H1 (cell line): ENCODE data around the gene ZNF546. TPM values are rescaled to one million over a fixed set of nuclear protein-coding genes. Genes with fewer than 3 reads are reported as not detected.

Source experiments
- JUND ChIP-seq: IDR thresholded peaks from 2 replicates; pipeline ENCODE4 v1.6.1; 2011; ENCODE audit warnings: mild to moderate bottlenecking, improper control_type of control experiment, low read length
- polyA plus RNA-seq, 7 experiments: library from polyadenylated mRNA; depleted of rRNA in 3 of 7; stranded (reverse) in 5 of 7; unstranded in 2 of 7; fragments of >200 nt in 5 of 7; fragments of 200-250 nt in 2 of 7; gene quantifications; 1 replicate in 5 of 7; 2 replicates in 1 of 7; 4 replicates in 1 of 7; pipeline versions ENCODE4 v1.2.1 to v1.2.3, GENCODE V29; 2011 to 2013; ENCODE audit warnings: missing spikeins in 2 of 7, mixed read lengths in 2 of 7
- total RNA-seq: library from RNA; stranded (reverse); fragmentation: NEBNext Ultra II Directional; extraction: Animal tissue kit (Norgen Biotek cat#: 25700); gene quantifications from 2 replicates; pipeline ENCODE4 v1.2.1, GENCODE V29; 2021
- TF ChIP-seq, protein P1 (sequence below): IDR thresholded peaks from 2 replicates; pipeline ENCODE4 v1.6.1; 2011; ENCODE audit warnings: low read depth, mild to moderate bottlenecking, low read length; ENCODE audit not compliant: insufficient read depth

The ZNF546 gene
- total and polyA plus RNA-seq, 2 of the 8 experiments (the other 6 are each of a cell fraction or from before 2014, with no cell fraction given), result 0.21 to 1.1 TPM

DNA sequence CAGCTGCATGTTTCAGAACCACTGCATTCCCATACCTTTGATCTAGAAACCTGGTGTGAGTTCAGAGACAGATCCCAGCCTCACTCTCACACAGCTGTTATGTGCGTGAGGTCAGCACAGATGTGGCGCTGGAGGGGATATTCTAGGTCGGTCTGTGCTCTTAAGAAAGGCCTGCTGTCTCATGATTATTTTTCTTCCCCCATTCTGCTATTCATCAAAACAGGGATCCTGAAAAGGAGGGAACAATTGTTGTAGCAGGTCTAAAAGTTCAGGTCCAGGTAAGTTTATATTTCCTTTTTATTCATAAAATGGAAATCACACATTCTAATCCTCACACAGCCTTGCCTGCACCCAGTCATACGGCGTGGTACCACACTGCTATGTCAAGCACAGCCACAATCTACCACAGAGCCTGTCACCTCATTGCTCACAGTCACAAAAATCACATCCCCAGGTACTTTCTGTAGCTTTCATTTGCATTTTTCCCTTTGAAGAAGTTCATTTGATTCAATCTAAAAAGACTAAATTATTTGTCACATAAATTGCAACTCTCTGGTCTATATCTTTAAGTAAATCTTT, 867 bp downstream of the ZNF546 start (continued):
- TF ChIP-seq, protein P1, sequence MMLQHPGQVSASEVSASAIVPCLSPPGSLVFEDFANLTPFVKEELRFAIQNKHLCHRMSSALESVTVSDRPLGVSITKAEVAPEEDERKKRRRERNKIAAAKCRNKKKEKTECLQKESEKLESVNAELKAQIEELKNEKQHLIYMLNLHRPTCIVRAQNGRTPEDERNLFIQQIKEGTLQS, result no peak
- TF ChIP-seq JUND, result no peak
